IMR-90 (cell line): ENCODE measurements around the gene MATK. TPM values are rescaled to one million over a fixed set of nuclear protein-coding genes. Genes with fewer than 3 reads are reported as not detected.

ENCODE experiments used
- ATAC-seq: fragments of 200-7000 bp; cut with Tn5 transposase; 2 replicates; pipeline ENCODE4 v1.9.1; 2020; ENCODE audit warnings: low read depth, mild to moderate bottlenecking, moderate library complexity
- BruUV-seq: library from RNA; stranded (reverse); fragments of 400-500 nt; replicated peaks from 2 replicates; lab custom pipeline; 2021; lab: Mats Ljungman, UMichigan
- CTCF ChIA-PET: fragments of 300-600 bp; formaldehyde crosslinking; extraction: SDS; loops from one replicate; lab custom pipeline; 2021; ENCODE audit warnings: antibody characterized with exemption; lab: Yijun Ruan, JAX
- POLR2A ChIA-PET: fragments of 300-600 bp; sonication (Branson Sonifier 250); formaldehyde crosslinking; loops from one replicate; lab custom pipeline; 2022; ENCODE audit warnings: antibody characterized with exemption; ENCODE audit not compliant: unreplicated experiment; lab: Charles Lee
- DNase-seq: peaks from one replicate; pipeline ENCODE4 v3.0.0; 2013
- H2AFZ ChIP-seq: replicated peaks from 2 replicates; pipeline ENCODE3; 2013; ENCODE audit warnings: low read length, mild to moderate bottlenecking; ENCODE audit not compliant: poor library complexity
- H2AK5ac ChIP-seq: 2 replicates; pipeline ENCODE4 v1.6.1; 2013; ENCODE audit warnings: low read depth, low read length, inconsistent platforms
- H2AK9ac ChIP-seq: replicated peaks from 2 replicates; pipeline ENCODE3; 2013; ENCODE audit warnings: mild to moderate bottlenecking, low read depth, low read length, moderate library complexity; ENCODE audit not compliant: poor library complexity
- H2BK120ac ChIP-seq: 2 replicates; pipeline ENCODE4 v1.6.1; 2013; ENCODE audit warnings: low read depth, low read length, inconsistent platforms
- H2BK15ac ChIP-seq: 3 replicates; pipeline ENCODE4 v1.6.1; 2013; ENCODE audit warnings: low read depth, low read length, inconsistent platforms
- H2BK20ac ChIP-seq: 2 replicates; pipeline ENCODE4 v1.6.1; 2013; ENCODE audit warnings: low read depth, mild to moderate bottlenecking, inconsistent platforms, low read length, moderate library complexity
- H2BK5ac ChIP-seq: 2 replicates; pipeline ENCODE4 v1.6.1; 2013; ENCODE audit warnings: mild to moderate bottlenecking, low read depth, low read length, inconsistent platforms; ENCODE audit not compliant: poor library complexity, severe bottlenecking
- H3K14ac ChIP-seq: replicated peaks from 2 replicates; pipeline ENCODE4 v1.6.1; 2013; ENCODE audit warnings: low read depth, low read length, inconsistent platforms
- H3K18ac ChIP-seq: 2 replicates; pipeline ENCODE4 v1.6.1; 2013; ENCODE audit warnings: low read depth, low read length, control low read depth
- H3K23ac ChIP-seq: 2 replicates; pipeline ENCODE4 v1.6.1; 2013; ENCODE audit warnings: low read depth, low read length, inconsistent platforms
- H3K27ac ChIP-seq: 2 replicates; pipeline ENCODE4 v1.5.1; 2013; ENCODE audit warnings: mild to moderate bottlenecking, control low read depth, low read length; ENCODE audit not compliant: insufficient read depth
- H3K27me3 ChIP-seq: 2 replicates; pipeline ENCODE4 v1.6.1; 2013; ENCODE audit warnings: low read length; ENCODE audit not compliant: control insufficient read depth, insufficient read depth
- H3K36me3 ChIP-seq: 2 replicates; pipeline ENCODE4 v1.6.1; 2013; ENCODE audit warnings: low read length, mixed read lengths; ENCODE audit not compliant: control insufficient read depth, insufficient read depth
- H3K4ac ChIP-seq: 2 replicates; pipeline ENCODE4 v1.6.1; 2013; ENCODE audit warnings: low read depth, low read length, inconsistent platforms
- H3K4me1 ChIP-seq: 2 replicates; pipeline ENCODE4 v1.6.1; 2013; ENCODE audit warnings: low read length, mixed read lengths; ENCODE audit not compliant: control insufficient read depth, insufficient read depth
- H3K4me2 ChIP-seq: 2 replicates; pipeline ENCODE4 v1.6.1; 2013; ENCODE audit warnings: low read depth, mild to moderate bottlenecking, control low read depth, low read length, moderate library complexity
- H3K4me3 ChIP-seq: 2 replicates; pipeline ENCODE4 v1.5.1; 2013; ENCODE audit warnings: low read depth, mild to moderate bottlenecking, control low read depth, low read length, moderate library complexity; ENCODE audit not compliant: insufficient read depth
- H3K56ac ChIP-seq: 2 replicates; pipeline ENCODE4 v1.6.1; 2013; ENCODE audit warnings: low read length, inconsistent platforms; ENCODE audit not compliant: insufficient read depth; ENCODE audit errors: extremely low read depth
- H3K79me1 ChIP-seq, 2 experiments: 2 replicates each; pipeline ENCODE4 v1.6.1; 2013; ENCODE audit warnings: low read length in 2 of 2, inconsistent platforms in 1 of 2, low read depth in 1 of 2
- H3K9ac ChIP-seq: 2 replicates; pipeline ENCODE4 v1.6.1; 2013; ENCODE audit warnings: low read depth, low read length, control low read depth
- H3K9me1 ChIP-seq: 2 replicates; pipeline ENCODE4 v1.6.1; 2013; ENCODE audit warnings: low read length, inconsistent platforms; ENCODE audit not compliant: insufficient read depth
- H3K9me3 ChIP-seq: 2 replicates; pipeline ENCODE4 v1.6.1; 2013; ENCODE audit warnings: low read length; ENCODE audit not compliant: control insufficient read depth, insufficient read depth
- H4K20me1 ChIP-seq: 2 replicates; pipeline ENCODE4 v1.6.1; 2013; ENCODE audit warnings: low read length, inconsistent platforms; ENCODE audit not compliant: insufficient read depth
- H4K5ac ChIP-seq: 2 replicates; pipeline ENCODE4 v1.6.1; 2013; ENCODE audit warnings: mild to moderate bottlenecking, low read depth, low read length, control low read depth
- H4K8ac ChIP-seq, 2 experiments: 2 replicates each; pipeline ENCODE4 v1.6.1; 2013; ENCODE audit warnings: low read depth in 2 of 2, low read length in 2 of 2, control low read depth in 1 of 2, inconsistent platforms in 1 of 2
- H4K91ac ChIP-seq: 2 replicates; pipeline ENCODE4 v1.6.1; 2013; ENCODE audit warnings: low read depth, low read length, inconsistent platforms; ENCODE audit not compliant: insufficient read depth
- BHLHE40 ChIP-seq: fragments of 150-350 bp; IDR thresholded peaks from 2 replicates; pipeline ENCODE4 v1.6.1; 2016; ENCODE audit warnings: mild to moderate bottlenecking, low read depth, low read length
- MAFK ChIP-seq: IDR thresholded peaks from 2 replicates; pipeline ENCODE4 v1.6.1; 2012; ENCODE audit warnings: low read depth, low read length, improper control_type of control experiment
- MXI1 ChIP-seq: IDR thresholded peaks from 2 replicates; pipeline ENCODE4 v1.6.1; 2012; ENCODE audit warnings: low read depth, mild to moderate bottlenecking, low read length, moderate library complexity, borderline replicate concordance
- WGBS, 2 experiments: methylation state at CpG; one replicate each; pipeline versions ENCODE4 v1.1.5 to v1.1.7; 2013; ENCODE audit warnings: missing lambda C conversion rate in 2 of 2; ENCODE audit not compliant: insufficient read length in 1 of 2; ENCODE audit errors: extremely low coverage in 2 of 2; 5-methylcytosine and 5-hydroxymethylcytosine counted together
- dilution Hi-C: fragments of 300-500 bp; cut with HindIII; formaldehyde crosslinking; loops from one replicate; pipeline ENCODE4 v1.14.3; 2018; ENCODE audit warnings: low sequenced_read_pairs; ENCODE audit not compliant: unreplicated experiment
- in situ Hi-C: fragments of 300-500 bp; cut with MboI; formaldehyde crosslinking; loops from 3 replicates; pipeline ENCODE4 v1.14.3; 2019; ENCODE audit warnings: low sequenced_read_pairs, inconsistent platforms, mixed read lengths
- intact Hi-C: fragments of 100-400 bp; cut with micrococcal nuclease; formaldehyde crosslinking; loops from 2 replicates; pipeline ENCODE4 v1.10.0; 2022
- polyA plus RNA-seq, 3 experiments: library from polyadenylated mRNA; depleted of rRNA; stranded (reverse); fragments of >200 nt; gene quantifications; 2 replicates each; pipeline ENCODE4 v1.2.3, GENCODE V29; 2012; ENCODE audit warnings: low replicate concordance in 1 of 3
- total RNA-seq: library from RNA; depleted of rRNA; stranded (reverse); fragments of >200 nt; gene quantifications from 2 replicates; pipeline ENCODE4 v1.2.3, GENCODE V29; 2012

Gene MATK
- total and polyA plus RNA-seq, 2 of the 4 experiments (the other 2 are of a cell fraction): not detected

DNA sequence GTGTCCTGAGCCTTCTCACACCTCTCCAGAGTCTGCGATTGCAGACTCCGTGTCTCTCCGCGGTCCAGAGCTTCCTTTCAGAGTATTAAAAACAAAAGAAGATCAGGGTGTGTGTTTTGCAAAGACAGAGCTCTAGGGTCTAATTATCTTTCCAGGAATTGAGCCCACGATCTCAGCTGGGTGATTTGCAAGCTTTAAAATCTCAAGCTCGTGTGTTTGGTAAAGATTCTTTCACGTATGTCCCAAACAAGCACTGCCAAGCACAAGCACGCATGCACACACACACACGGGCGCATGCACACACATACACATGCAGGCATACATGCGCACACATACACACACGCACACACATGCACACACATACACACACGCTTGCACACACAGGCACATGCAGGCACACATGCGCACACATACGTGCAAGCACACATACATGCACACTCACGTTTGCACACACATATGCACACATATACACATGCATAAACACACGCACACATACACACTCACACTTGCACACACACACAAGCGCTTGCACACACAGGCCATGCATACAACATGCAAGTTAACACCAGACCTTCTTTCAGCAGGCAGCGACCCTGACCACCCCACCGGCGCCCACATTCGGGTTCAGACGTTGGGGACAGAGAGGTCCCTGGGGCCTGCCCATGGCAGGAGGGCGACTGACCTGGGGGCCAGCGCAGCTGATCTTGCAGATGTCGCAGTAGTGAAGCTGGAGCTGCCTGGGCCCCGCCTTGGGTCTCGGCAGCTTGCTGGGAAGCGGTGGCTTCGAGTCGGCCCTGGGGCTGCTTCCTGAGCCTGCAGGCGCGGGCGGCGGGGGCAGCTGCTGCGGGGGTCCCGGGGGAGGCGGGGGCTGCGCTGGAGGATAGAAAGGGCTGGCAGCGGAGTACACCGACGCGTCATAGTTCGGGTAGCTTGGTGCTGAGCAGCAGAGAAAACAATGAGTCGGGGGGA is 44.7 kb upstream of the MATK start:
- no peak overlapping the region for H3K4me3 ChIP-seq
- H3K79me1 ChIP-seq: no peaks in the 10 kb centered on the region
- no peak overlapping the region for H4K91ac ChIP-seq
- H3K36me3 ChIP-seq: no peaks in the 10 kb centered on the region
- no peak for DNase-seq
- no TSS peak for BruUV-seq
- no peak overlapping the region for H2AK9ac ChIP-seq
- H2BK120ac ChIP-seq: no peak overlapping the region
- ChIA-PET POLR2A (no interaction called here), CTCF (interaction anchor here (0.6 kb wide), 2 partner anchors 9 to 32 kb away, joined by 3 read pairs; no protein-coding TSS in a partner anchor)
- no peak overlapping the region for H2AK5ac ChIP-seq
- H3K14ac ChIP-seq: no peak overlapping the region
- ATAC-seq: no peak
- peaks cover 22% of the 10 kb centered on the region for H3K27me3 ChIP-seq
- H3K23ac ChIP-seq: no peak overlapping the region
- dilution Hi-C loops: no loop called here
- no peaks in the 10 kb centered on the region for H3K9me3 ChIP-seq
- no peak overlapping the region for H3K27ac ChIP-seq
- no peaks in the 10 kb centered on the region for H3K4me1 ChIP-seq
- H3K4me2 ChIP-seq: no peak overlapping the region
- in situ Hi-C loops: no loop called here
- H4K8ac ChIP-seq: no peak overlapping the region
- no peak overlapping the region for H3K56ac ChIP-seq
- H3K9me1 ChIP-seq: no peaks in the 10 kb centered on the region
- H3K18ac ChIP-seq: no peak overlapping the region
- no peaks in the 10 kb centered on the region for H4K20me1 ChIP-seq
- H2AFZ ChIP-seq: no peak overlapping the region
- no peak overlapping the region for H3K9ac ChIP-seq
- no peak overlapping the region for H2BK15ac ChIP-seq
- intact Hi-C loops: no loop called here
- H3K4ac ChIP-seq: no peak overlapping the region
- TF ChIP-seq MAFK (no peak), MXI1 (no peak), BHLHE40 (no peak)
- WGBS, 2 experiments: 65% methylated on average over 19 of the region's 45 CpGs; no CpG with 5 or more reads in 1 of the 2 experiments
- H4K5ac ChIP-seq: no peak overlapping the region
- H2BK5ac ChIP-seq: no peak overlapping the region
- H2BK20ac ChIP-seq: no peak overlapping the region
